Mammary epithelial cell (primary cell): ENCODE results near the gene TMIGD3.

ENCODE experiments used
- CTCF ChIP-seq, 2 donors: IDR thresholded peaks in 1 of 2; conservative IDR thresholded peaks in 1 of 2; 2 replicates each; pipeline ENCODE4 v1.5.1; 2011 to 2012; ENCODE audit warnings: inconsistent platforms in 2 of 2, low read length in 2 of 2, mild to moderate bottlenecking in 2 of 2, control low read depth in 1 of 2, low read depth in 1 of 2; ENCODE audit not compliant: insufficient read depth in 1 of 2; ENCODE audit errors: extremely low read depth in 1 of 2
- EZH2 ChIP-seq: IDR thresholded peaks from 2 replicates; pipeline ENCODE4 v1.6.1; 2012; ENCODE audit warnings: low read length, inconsistent platforms, borderline replicate concordance

- no peak for TF ChIP-seq CTCF (conservative IDR thresholded peaks at IDR 0.05 in 1 of 2, IDR thresholded peaks at IDR 0.05 in 1 of 2; ENCODE audit: extremely low read depth in 1 of 2, insufficient read depth in 1 of 2, low read depth in 1 of 2, low read length in 2 of 2)
- TF ChIP-seq EZH2, result no peak
These were observed 53.8 kb downstream of the TMIGD3 start for GRCh38 chr1:111449703-111450017.
